Tibial artery (tissue), 4 donors: Measurements from ENCODE around the gene FITM1.
"Not testable (repeated sequence)": the region's sequence is repeated elsewhere in the genome, so short reads cannot be mapped to it uniquely, and the experiment has no call there.

Source experiments
- DNase-seq, 2 donors: peaks; one replicate each; pipeline ENCODE4 v3.0.0-alpha.2; 2019
- H3K27ac ChIP-seq, 2 donors: fragments of 200-600 bp; sonication (generic) in 1 of 2; 1 replicate in 1 of 2; 2 replicates in 1 of 2; pipeline ENCODE4 v1.5.1; 2018 to 2019; ENCODE audit warnings: mild to moderate bottlenecking in 1 of 2
- H3K27me3 ChIP-seq, 2 donors: fragments of 200-600 bp; sonication (generic) in 1 of 2; one replicate each; pipeline versions ENCODE4 v1.5.1 to v1.6.0; 2016 to 2019
- H3K36me3 ChIP-seq, 3 donors: fragments of 200-600 bp; sonication (generic) in 2 of 3; one replicate each; pipeline ENCODE4 v1.5.1; 2016 to 2019; ENCODE audit warnings: mild to moderate bottlenecking in 2 of 3
- H3K4me1 ChIP-seq, 4 donors: fragments of 200-600 bp; sonication (generic) in 2 of 4; 1 replicate in 3 of 4; 2 replicates in 1 of 4; pipeline ENCODE4 v1.5.1; 2016 to 2019
- H3K4me3 ChIP-seq, 2 donors: fragments of 200-600 bp; sonication (generic) in 1 of 2; 1 replicate in 1 of 2; 2 replicates in 1 of 2; pipeline ENCODE4 v1.5.1; 2018 to 2019; ENCODE audit warnings: mild to moderate bottlenecking in 2 of 2
- H3K9me3 ChIP-seq, 3 donors: fragments of 200-600 bp; sonication (generic) in 1 of 3; one replicate each; pipeline ENCODE4 v1.5.1; 2016 to 2019
- intact Hi-C: fragments of 100-400 bp; cut with DNase I; formaldehyde crosslinking; loops from one replicate; pipeline ENCODE4 v1.15.0; 2023; ENCODE audit warnings: low total_unique reads
- TF ChIP-seq, protein P1 (sequence below), 2 experiments: fragments of 200-600 bp in 1 of 2; fragments of 450-650 bp in 1 of 2; IDR thresholded peaks; one replicate each; pipeline ENCODE4 v1.5.1; 2017 to 2019; ENCODE audit warnings: antibody characterized with exemption in 2 of 2, mild to moderate bottlenecking in 1 of 2, moderate library complexity in 1 of 2

The FITM1 gene

GRCh38 chr14:24103451-24103850 lies 27.0 kb upstream of the FITM1 start:
- no peaks in the 10 kb centered on the region for H3K9me3 ChIP-seq
- no peak overlapping the region for H3K27ac ChIP-seq
- no peak overlapping the region for H3K4me3 ChIP-seq
- H3K4me1 ChIP-seq = no peaks in the 10 kb centered on the region
- DNase-seq = no peak
- TF ChIP-seq, protein P1, sequence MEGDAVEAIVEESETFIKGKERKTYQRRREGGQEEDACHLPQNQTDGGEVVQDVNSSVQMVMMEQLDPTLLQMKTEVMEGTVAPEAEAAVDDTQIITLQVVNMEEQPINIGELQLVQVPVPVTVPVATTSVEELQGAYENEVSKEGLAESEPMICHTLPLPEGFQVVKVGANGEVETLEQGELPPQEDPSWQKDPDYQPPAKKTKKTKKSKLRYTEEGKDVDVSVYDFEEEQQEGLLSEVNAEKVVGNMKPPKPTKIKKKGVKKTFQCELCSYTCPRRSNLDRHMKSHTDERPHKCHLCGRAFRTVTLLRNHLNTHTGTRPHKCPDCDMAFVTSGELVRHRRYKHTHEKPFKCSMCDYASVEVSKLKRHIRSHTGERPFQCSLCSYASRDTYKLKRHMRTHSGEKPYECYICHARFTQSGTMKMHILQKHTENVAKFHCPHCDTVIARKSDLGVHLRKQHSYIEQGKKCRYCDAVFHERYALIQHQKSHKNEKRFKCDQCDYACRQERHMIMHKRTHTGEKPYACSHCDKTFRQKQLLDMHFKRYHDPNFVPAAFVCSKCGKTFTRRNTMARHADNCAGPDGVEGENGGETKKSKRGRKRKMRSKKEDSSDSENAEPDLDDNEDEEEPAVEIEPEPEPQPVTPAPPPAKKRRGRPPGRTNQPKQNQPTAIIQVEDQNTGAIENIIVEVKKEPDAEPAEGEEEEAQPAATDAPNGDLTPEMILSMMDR (IDR thresholded peaks at IDR 0.05) = no peak
- intact Hi-C loops = no loop called here
- H3K36me3 ChIP-seq = peaks cover 0 to 44% (median 40%) of the 10 kb centered on the region in 3 donors
- H3K27me3 ChIP-seq = no peaks in the 10 kb centered on the region

GRCh38 chr14:24105609-24106239 lies 24.7 kb upstream of the FITM1 start:
- DNase-seq, H3K27me3 ChIP-seq, H3K9me3 ChIP-seq, H3K4me1 ChIP-seq, H3K4me3 ChIP-seq, H3K27ac ChIP-seq: not testable (repeated sequence)
- intact Hi-C loops = loop anchor here (5.0 kb wide), 2 partner anchors 48 to 93 kb away; no protein-coding TSS in a partner anchor
- H3K36me3 ChIP-seq = peaks cover 0 to 21% (median 17%) of the 10 kb centered on the region in 3 donors

- DNase-seq = no peak
- Histone ChIP-seq H3K36me3 (peaks cover 0 to 18% (median 13%) of the 10 kb centered on the region in 3 donors), H3K4me1 (peaks cover 0 to 5% (median 4%) of the 10 kb centered on the region in 4 donors), H3K27me3 (no peaks in the 10 kb centered on the region), H3K4me3 (no peak overlapping the region), H3K27ac (no peak overlapping the region), H3K9me3 (no peaks in the 10 kb centered on the region)
- TF ChIP-seq, protein P1 (IDR thresholded peaks at IDR 0.05) = no peak
- intact Hi-C loops = loop anchor here (5.0 kb wide), 2 partner anchors 49 to 94 kb away; no protein-coding TSS in a partner anchor
Observed at GRCh38 chr14:24106672-24107271, 23.7 kb upstream of the FITM1 start.

DNA sequence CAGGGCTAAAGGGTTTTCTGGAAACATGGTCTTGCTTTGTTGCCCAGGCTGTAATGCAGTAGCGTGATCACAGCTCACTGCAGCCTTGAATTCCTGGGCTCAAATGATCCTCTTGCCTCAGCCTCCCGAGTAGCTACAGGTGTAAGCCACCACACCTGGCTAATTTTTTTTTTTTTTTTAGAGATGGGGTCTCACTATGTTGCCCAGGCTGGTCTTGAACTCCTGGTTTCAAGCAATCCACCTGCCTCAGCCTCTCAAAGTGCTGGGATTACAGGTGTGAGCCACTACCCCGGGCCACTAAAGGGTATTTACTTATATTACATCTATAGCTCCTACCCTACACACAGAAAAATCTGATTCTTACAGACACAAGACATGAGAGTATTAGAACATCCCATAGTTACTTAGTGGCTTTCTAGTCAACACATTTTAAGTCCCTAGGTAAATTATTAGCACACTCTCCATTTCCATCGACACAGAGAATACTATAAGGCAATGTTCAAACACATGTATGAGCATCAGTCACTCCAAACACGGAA lies 22.1 kb upstream of the FITM1 start:
- Histone ChIP-seq H3K27me3 (no peaks in the 10 kb centered on the region), H3K4me3 (no peak overlapping the region), H3K4me1 (peaks cover 0 to 8% (median 5%) of the 10 kb centered on the region in 4 donors), H3K9me3 (no peaks in the 10 kb centered on the region), H3K36me3 (peaks cover 0 to 10% (median 5%) of the 10 kb centered on the region in 3 donors), H3K27ac (no peak overlapping the region)
- no peak for DNase-seq
- intact Hi-C loops = loop anchor here (5.0 kb wide), 2 partner anchors 51 to 96 kb away; no protein-coding TSS in a partner anchor
- TF ChIP-seq, protein P1 (IDR thresholded peaks at IDR 0.05) = no peak

DNA sequence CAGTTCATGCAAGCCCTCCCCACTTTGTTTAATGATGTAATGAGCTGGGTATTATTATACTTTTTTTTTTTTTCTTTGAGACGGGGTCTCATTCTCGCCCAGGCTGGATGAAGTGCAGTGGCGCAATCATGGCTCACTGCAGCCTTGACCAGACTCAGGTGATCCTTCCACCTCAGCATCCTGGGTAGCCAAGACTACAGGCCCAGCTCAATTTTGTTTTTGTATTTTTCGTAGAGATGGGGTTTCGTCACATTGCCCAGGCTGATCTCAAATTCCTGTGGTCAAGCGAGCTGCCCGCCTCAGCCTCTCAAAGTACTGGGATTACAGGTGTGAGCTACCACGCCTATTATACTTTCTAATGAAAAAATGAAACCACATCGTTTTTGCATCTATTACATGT lies 20.4 kb upstream of the FITM1 start:
- H3K27ac ChIP-seq = no peak overlapping the region
- intact Hi-C loops = no loop called here
- H3K4me3 ChIP-seq = no peak overlapping the region
- no peaks in the 10 kb centered on the region for H3K9me3 ChIP-seq
- H3K4me1 ChIP-seq = peaks cover 0 to 11% (median 7%) of the 10 kb centered on the region in 4 donors
- TF ChIP-seq, protein P1 (IDR thresholded peaks at IDR 0.05) = no peak
- no peaks in the 10 kb centered on the region for H3K27me3 ChIP-seq
- DNase-seq = no peak
- no peaks in the 10 kb centered on the region for H3K36me3 ChIP-seq

DNA sequence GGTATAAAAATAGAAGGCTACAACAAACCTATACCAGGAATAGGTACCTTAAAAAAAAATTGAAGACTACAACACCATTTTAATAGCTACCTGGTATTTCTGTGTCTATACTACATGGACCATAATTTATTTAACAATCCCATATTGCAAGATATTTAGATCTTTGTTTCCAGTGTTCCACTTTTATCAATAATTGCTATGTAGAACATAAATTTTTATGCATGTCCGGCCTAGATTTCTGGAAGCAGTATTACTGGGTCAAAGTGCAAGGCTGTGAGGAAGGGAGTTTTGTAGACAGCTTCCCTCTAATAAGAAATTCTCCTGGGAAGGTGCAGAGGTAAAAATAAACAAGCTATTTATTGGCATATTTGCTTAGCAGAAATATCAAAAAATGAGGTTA lies 19.9 kb upstream of the FITM1 start:
- DNase-seq = no peak
- intact Hi-C loops = no loop called here
- no peaks in the 10 kb centered on the region for H3K36me3 ChIP-seq
- no peaks in the 10 kb centered on the region for H3K27me3 ChIP-seq
- no peaks in the 10 kb centered on the region for H3K9me3 ChIP-seq
- peaks cover 0 to 13% (median 8%) of the 10 kb centered on the region in 4 donors for H3K4me1 ChIP-seq
- TF ChIP-seq, protein P1 (IDR thresholded peaks at IDR 0.05) = no peak
- H3K27ac ChIP-seq = no peak overlapping the region
- H3K4me3 ChIP-seq = no peak overlapping the region
